Measurements from ENCODE around the gene PIGM. TPM values are rescaled to one million over a fixed set of nuclear protein-coding genes. Genes with fewer than 3 reads are reported as not detected.

PIGM gene
- total RNA-seq, 1 donor from 2014 or later = 6.5 TPM

DNA sequence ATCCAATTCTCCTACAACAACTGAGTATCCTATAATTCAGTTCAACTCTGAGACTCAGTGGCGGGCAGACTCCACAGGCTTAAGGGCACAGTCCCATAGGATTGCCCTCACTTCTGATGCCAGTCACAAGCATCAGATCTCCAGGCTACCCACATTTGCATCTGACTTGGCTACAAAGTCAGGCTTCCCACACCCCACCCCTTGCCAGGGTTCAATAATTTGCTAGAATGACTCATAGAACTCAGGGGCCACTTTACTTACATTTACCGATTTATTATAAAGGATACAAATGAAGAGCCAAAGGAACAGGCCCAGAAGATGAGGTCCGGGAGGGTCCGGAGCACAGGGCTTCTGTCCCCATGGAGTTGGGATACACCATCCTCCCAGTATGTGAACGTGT lies 41.8 kb downstream of the PIGM start:
- no peak overlapping the region for H3K27ac Mint-ChIP-seq (ENCODE audit: unreplicated experiment)
- peaks cover 36% of the 10 kb centered on the region for H3K27me3 Mint-ChIP-seq (ENCODE audit: low read depth)
- peaks cover 10% of the 10 kb centered on the region for H3K4me1 Mint-ChIP-seq (ENCODE audit: low read depth)
- no peak for TF ChIP-seq CTCF (IDR thresholded peaks at IDR 0.05)
- no peak overlapping the region for H3K4me3 Mint-ChIP-seq (ENCODE audit: unreplicated experiment)
- no peak for DNase-seq (ENCODE audit: low spot score)
- no peaks in the 10 kb centered on the region for H3K9me3 Mint-ChIP-seq (ENCODE audit: low read depth)
- H3K36me3 Mint-ChIP-seq (ENCODE audit: low read depth) = no peaks in the 10 kb centered on the region

DNA sequence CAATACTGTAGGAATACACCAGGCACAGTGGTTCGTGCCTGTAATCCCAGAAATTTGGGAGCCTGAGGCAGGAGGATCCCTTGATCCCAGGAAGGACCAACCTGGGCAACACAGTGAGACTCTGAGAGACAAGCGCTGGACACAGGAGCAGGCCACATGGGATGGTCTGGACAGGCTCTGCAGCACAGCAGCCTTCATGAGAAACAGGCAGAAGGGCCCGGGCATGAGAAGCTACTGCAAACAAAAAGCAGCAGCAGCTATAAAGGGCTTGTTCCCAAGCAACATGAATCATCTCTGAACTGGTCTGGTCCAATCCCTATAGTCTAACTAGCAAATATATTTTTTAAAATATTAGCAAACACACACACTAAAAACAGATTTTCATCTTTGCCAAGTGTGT lies 42.2 kb downstream of the PIGM start:
- peaks cover 10% of the 10 kb centered on the region for H3K4me1 Mint-ChIP-seq (ENCODE audit: low read depth)
- H3K9me3 Mint-ChIP-seq (ENCODE audit: low read depth) = no peaks in the 10 kb centered on the region
- TF ChIP-seq CTCF (IDR thresholded peaks at IDR 0.05) = no peak
- no peak for DNase-seq (ENCODE audit: low spot score)
- no peak overlapping the region for H3K27ac Mint-ChIP-seq (ENCODE audit: unreplicated experiment)
- H3K36me3 Mint-ChIP-seq (ENCODE audit: low read depth) = no peaks in the 10 kb centered on the region
- H3K4me3 Mint-ChIP-seq (ENCODE audit: unreplicated experiment) = no peak overlapping the region
- peaks cover 40% of the 10 kb centered on the region for H3K27me3 Mint-ChIP-seq (ENCODE audit: low read depth)

DNA sequence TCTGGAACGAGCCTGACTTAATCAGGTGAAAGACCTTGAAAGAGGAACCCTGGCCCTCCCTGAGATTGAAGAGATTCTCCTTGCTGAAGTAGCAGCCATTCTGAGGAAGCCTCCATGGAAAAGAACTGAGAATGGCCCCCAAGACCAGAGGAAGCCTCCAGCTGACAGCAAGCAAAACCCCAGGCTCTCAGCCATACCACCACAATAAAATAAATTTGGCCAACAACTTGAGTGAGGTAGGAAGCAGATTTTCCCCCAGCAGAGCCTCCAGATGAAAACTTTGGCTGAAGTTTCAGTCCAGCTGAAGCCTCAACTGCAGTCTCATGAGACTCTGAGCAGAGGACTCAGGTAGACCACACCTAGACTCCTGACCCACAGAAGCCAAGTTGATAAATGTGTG lies 43.8 kb downstream of the PIGM start:
- Mint-ChIP-seq H3K27me3 (ENCODE audit: low read depth) (peaks cover 51% of the 10 kb centered on the region), H3K4me3 (ENCODE audit: unreplicated experiment) (no peak overlapping the region), H3K36me3 (ENCODE audit: low read depth) (no peaks in the 10 kb centered on the region), H3K27ac (ENCODE audit: unreplicated experiment) (no peak overlapping the region), H3K9me3 (ENCODE audit: low read depth) (peaks cover 2% of the 10 kb centered on the region), H3K4me1 (ENCODE audit: low read depth) (peaks cover 10% of the 10 kb centered on the region)
- TF ChIP-seq CTCF (IDR thresholded peaks at IDR 0.05) = no peak
- no peak for DNase-seq (ENCODE audit: low spot score)

- no peak for TF ChIP-seq CTCF (IDR thresholded peaks at IDR 0.05)
- Mint-ChIP-seq H3K27me3 (ENCODE audit: low read depth) (peaks cover 57% of the 10 kb centered on the region), H3K9me3 (ENCODE audit: low read depth) (peaks cover 3% of the 10 kb centered on the region), H3K4me3 (ENCODE audit: unreplicated experiment) (no peak overlapping the region), H3K36me3 (ENCODE audit: low read depth) (peaks cover 3% of the 10 kb centered on the region), H3K27ac (ENCODE audit: unreplicated experiment) (no peak overlapping the region), H3K4me1 (ENCODE audit: low read depth) (peaks cover 5% of the 10 kb centered on the region)
- DNase-seq (ENCODE audit: low spot score) = no peak
Measured at GRCh38 chr1:159987186-159987585, 44.6 kb downstream of the PIGM start.

- no peak overlapping the region for H3K27ac Mint-ChIP-seq (ENCODE audit: unreplicated experiment)
- peaks cover 3% of the 10 kb centered on the region for H3K9me3 Mint-ChIP-seq (ENCODE audit: low read depth)
- peaks cover 7% of the 10 kb centered on the region for H3K36me3 Mint-ChIP-seq (ENCODE audit: low read depth)
- no peak for TF ChIP-seq CTCF (IDR thresholded peaks at IDR 0.05)
- no peak overlapping the region for H3K4me3 Mint-ChIP-seq (ENCODE audit: unreplicated experiment)
- H3K27me3 Mint-ChIP-seq (ENCODE audit: low read depth) = peaks cover 60% of the 10 kb centered on the region
- DNase-seq (ENCODE audit: low spot score) = no peak
- no peaks in the 10 kb centered on the region for H3K4me1 Mint-ChIP-seq (ENCODE audit: low read depth)
Measured at GRCh38 chr1:159986531-159986930, 45.3 kb downstream of the PIGM start.
